ENCODE data around the gene CASP8AP2. TPM values are rescaled to one million over a fixed set of nuclear protein-coding genes. Genes with fewer than 3 reads are reported as not detected.
"Not testable (repeated sequence)": the region's sequence is repeated elsewhere in the genome, so short reads cannot be mapped to it uniquely, and the experiment has no call there.

CASP8AP2 gene
- total and polyA plus RNA-seq, 2 donors: 9.4 to 19.5 TPM

- Histone ChIP-seq H3K4me3 (ENCODE audit: low read length in 2 of 2) (no peak overlapping the region), H3K9me3 (ENCODE audit: control insufficient read depth in 2 of 2, insufficient read depth in 1 of 2, low read length in 1 of 2) (peaks cover 0 to 6% of the 10 kb centered on the region in 2 donors), H3K4me1 (ENCODE audit: control insufficient read depth in 2 of 2, insufficient read depth in 2 of 2, low read length in 2 of 2) (no peaks in the 10 kb centered on the region), H3K36me3 (ENCODE audit: control insufficient read depth in 2 of 2, insufficient read depth in 2 of 2, low read length in 1 of 2) (no peaks in the 10 kb centered on the region), H3K27ac (ENCODE audit: low read depth in 1 of 2, low read length in 1 of 2) (no peak overlapping the region), H3K27me3 (ENCODE audit: control insufficient read depth in 2 of 2, insufficient read depth in 1 of 2, low read length in 1 of 2) (peaks cover 6 to 42% of the 10 kb centered on the region in 2 donors)
- no peak for DNase-seq (ENCODE audit: low read depth in 6 of 9, low spot score in 9 of 9)
- WGBS: 93% methylated on average over 3 of the region's 3 CpGs
Observed at GRCh38 chr6:89888871-89889270, 59.2 kb downstream of the CASP8AP2 start.

GRCh38 chr6:89890845-89891528 lies 61.3 kb downstream of the CASP8AP2 start:
- not testable (repeated sequence) for H3K36me3 ChIP-seq (ENCODE audit: control insufficient read depth in 2 of 2, insufficient read depth in 2 of 2, low read length in 1 of 2); H3K4me3 ChIP-seq (ENCODE audit: low read length in 2 of 2); H3K9me3 ChIP-seq (ENCODE audit: control insufficient read depth in 2 of 2, insufficient read depth in 1 of 2, low read length in 1 of 2); DNase-seq (ENCODE audit: low read depth in 6 of 9, low spot score in 9 of 9); H3K27ac ChIP-seq (ENCODE audit: low read depth in 1 of 2, low read length in 1 of 2); H3K4me1 ChIP-seq (ENCODE audit: control insufficient read depth in 2 of 2, insufficient read depth in 2 of 2, low read length in 2 of 2)
- WGBS: 19% methylated on average over 10 of the region's 11 CpGs
- peaks cover 6 to 42% of the 10 kb centered on the region in 2 donors for H3K27me3 ChIP-seq (ENCODE audit: control insufficient read depth in 2 of 2, insufficient read depth in 1 of 2, low read length in 1 of 2)

GRCh38 chr6:89892577-89892976 lies 62.9 kb downstream of the CASP8AP2 start:
- not testable (repeated sequence) for H3K4me1 ChIP-seq (ENCODE audit: control insufficient read depth in 2 of 2, insufficient read depth in 2 of 2, low read length in 2 of 2); H3K4me3 ChIP-seq (ENCODE audit: low read length in 2 of 2); H3K36me3 ChIP-seq (ENCODE audit: control insufficient read depth in 2 of 2, insufficient read depth in 2 of 2, low read length in 1 of 2); H3K27ac ChIP-seq (ENCODE audit: low read depth in 1 of 2, low read length in 1 of 2); H3K9me3 ChIP-seq (ENCODE audit: control insufficient read depth in 2 of 2, insufficient read depth in 1 of 2, low read length in 1 of 2); DNase-seq (ENCODE audit: low read depth in 6 of 9, low spot score in 9 of 9)
- H3K27me3 ChIP-seq (ENCODE audit: control insufficient read depth in 2 of 2, insufficient read depth in 1 of 2, low read length in 1 of 2): peaks cover 6 to 26% of the 10 kb centered on the region in 2 donors
- WGBS: 96% methylated on average over 8 of the region's 8 CpGs

- Histone ChIP-seq H3K27ac (ENCODE audit: low read depth in 1 of 2, low read length in 1 of 2) (no peak within 1 kb of the TSS), H3K4me3 (ENCODE audit: low read length in 2 of 2) (no peak within 1 kb of the TSS), H3K4me1 (ENCODE audit: control insufficient read depth in 2 of 2, insufficient read depth in 2 of 2, low read length in 2 of 2) (no peaks in the 10 kb centered on the region), H3K36me3 (ENCODE audit: control insufficient read depth in 2 of 2, insufficient read depth in 2 of 2, low read length in 1 of 2) (no peaks in the 10 kb centered on the region), H3K27me3 (ENCODE audit: control insufficient read depth in 2 of 2, insufficient read depth in 1 of 2, low read length in 1 of 2) (peaks cover under 1 to 12% of the 10 kb centered on the region in 2 donors), H3K9me3 (ENCODE audit: control insufficient read depth in 2 of 2, insufficient read depth in 1 of 2, low read length in 1 of 2) (no peaks in the 10 kb centered on the region)
- WGBS: 100% methylated on average over 1 of the region's 1 CpG
- DNase-seq (ENCODE audit: low read depth in 6 of 9, low spot score in 9 of 9): no peak
Observed at GRCh38 chr6:89894169-89894568, 64.5 kb downstream of the CASP8AP2 start, which contains the start of gene GJA10. GJA10 (plus strand) TSS chr6:89894469; CDS start chr6:89894469, 0 bp downstream.

GRCh38 chr6:89895276-89895874 lies 65.7 kb downstream of the CASP8AP2 start:
- peak in 5 of 9 donors; percentile 4 to 34 (median 13) for DNase-seq (ENCODE audit: low read depth in 6 of 9, low spot score in 9 of 9)
- H3K27ac ChIP-seq (ENCODE audit: low read depth in 1 of 2, low read length in 1 of 2): no peak overlapping the region
- H3K36me3 ChIP-seq (ENCODE audit: control insufficient read depth in 2 of 2, insufficient read depth in 2 of 2, low read length in 1 of 2): no peaks in the 10 kb centered on the region
- 56% methylated on average over 8 of the region's 8 CpGs for WGBS
- no peak overlapping the region for H3K4me3 ChIP-seq (ENCODE audit: low read length in 2 of 2)
- H3K9me3 ChIP-seq (ENCODE audit: control insufficient read depth in 2 of 2, insufficient read depth in 1 of 2, low read length in 1 of 2): no peaks in the 10 kb centered on the region
- peaks cover 0 to 11% of the 10 kb centered on the region in 2 donors for H3K27me3 ChIP-seq (ENCODE audit: control insufficient read depth in 2 of 2, insufficient read depth in 1 of 2, low read length in 1 of 2)
- no peaks in the 10 kb centered on the region for H3K4me1 ChIP-seq (ENCODE audit: control insufficient read depth in 2 of 2, insufficient read depth in 2 of 2, low read length in 2 of 2)

GRCh38 chr6:89910001-89910901 lies 80.6 kb downstream of the CASP8AP2 start:
- H3K27me3 ChIP-seq (ENCODE audit: control insufficient read depth in 2 of 2, insufficient read depth in 1 of 2, low read length in 1 of 2): not testable (repeated sequence)

GRCh38 chr6:89910902-89911240 lies 81.2 kb downstream of the CASP8AP2 start:
- H3K4me3 ChIP-seq (ENCODE audit: low read length in 2 of 2): no peak overlapping the region
- 35% methylated on average over 1 of the region's 1 CpG for WGBS

More at GRCh38 chr6:89910001-89910901, 80.6 kb downstream of the CASP8AP2 start:
- not testable (repeated sequence) for H3K27ac ChIP-seq (ENCODE audit: low read depth in 1 of 2, low read length in 1 of 2); H3K9me3 ChIP-seq (ENCODE audit: control insufficient read depth in 2 of 2, insufficient read depth in 1 of 2, low read length in 1 of 2); H3K4me1 ChIP-seq (ENCODE audit: control insufficient read depth in 2 of 2, insufficient read depth in 2 of 2, low read length in 2 of 2); H3K36me3 ChIP-seq (ENCODE audit: control insufficient read depth in 2 of 2, insufficient read depth in 2 of 2, low read length in 1 of 2); H3K4me3 ChIP-seq (ENCODE audit: low read length in 2 of 2); DNase-seq (ENCODE audit: low read depth in 6 of 9, low spot score in 9 of 9)
- 52% methylated on average over 10 of the region's 10 CpGs for WGBS

GRCh38 chr6:89916136-89916920 lies 86.6 kb downstream of the CASP8AP2 start:
- Histone ChIP-seq H3K36me3 (ENCODE audit: control insufficient read depth in 2 of 2, insufficient read depth in 2 of 2, low read length in 1 of 2) (no peaks in the 10 kb centered on the region), H3K4me3 (ENCODE audit: low read length in 2 of 2) (no peak overlapping the region), H3K27me3 (ENCODE audit: control insufficient read depth in 2 of 2, insufficient read depth in 1 of 2, low read length in 1 of 2) (no peaks in the 10 kb centered on the region), H3K4me1 (ENCODE audit: control insufficient read depth in 2 of 2, insufficient read depth in 2 of 2, low read length in 2 of 2) (peaks cover 3 to 7% of the 10 kb centered on the region in 2 donors), H3K9me3 (ENCODE audit: control insufficient read depth in 2 of 2, insufficient read depth in 1 of 2, low read length in 1 of 2) (peaks cover 0 to 14% of the 10 kb centered on the region in 2 donors), H3K27ac (ENCODE audit: low read depth in 1 of 2, low read length in 1 of 2) (no peak overlapping the region)
- 99% methylated on average over 3 of the region's 3 CpGs for WGBS
- DNase-seq (ENCODE audit: low read depth in 6 of 9, low spot score in 9 of 9): no peak

More at GRCh38 chr6:89910902-89911240, 81.2 kb downstream of the CASP8AP2 start:
- Histone ChIP-seq H3K36me3 (ENCODE audit: control insufficient read depth in 2 of 2, insufficient read depth in 2 of 2, low read length in 1 of 2) (no peaks in the 10 kb centered on the region), H3K27ac (ENCODE audit: low read depth in 1 of 2, low read length in 1 of 2) (no peak overlapping the region), H3K4me1 (ENCODE audit: control insufficient read depth in 2 of 2, insufficient read depth in 2 of 2, low read length in 2 of 2) (no peaks in the 10 kb centered on the region), H3K9me3 (ENCODE audit: control insufficient read depth in 2 of 2, insufficient read depth in 1 of 2, low read length in 1 of 2) (peaks cover 0 to under 1% of the 10 kb centered on the region in 2 donors), H3K27me3 (ENCODE audit: control insufficient read depth in 2 of 2, insufficient read depth in 1 of 2, low read length in 1 of 2) (no peaks in the 10 kb centered on the region)
- no peak for DNase-seq (ENCODE audit: low read depth in 6 of 9, low spot score in 9 of 9)
